Mesothelial cell of epicardium (in vitro differentiated cells): ENCODE measurements around the gene PHAX. TPM values are rescaled to one million over a fixed set of nuclear protein-coding genes. Genes with fewer than 3 reads are reported as not detected.
A peak's percentile ranks its signal among the peaks of the same experiment; 100 is the strongest.
"Not testable (repeated sequence)": the region's sequence is repeated elsewhere in the genome, so short reads cannot be mapped to it uniquely, and the experiment has no call there.

ENCODE experiments used
- DNase-seq, 2 experiments: peaks; one replicate each; pipeline ENCODE4 v3.0.0; 2021; ENCODE audit warnings: low spot score in 2 of 2; ENCODE audit not compliant: unreplicated experiment in 2 of 2
- H3K27ac Mint-ChIP-seq: 2 replicates; pipeline ENCODE4 v1.8.0; 2021; ENCODE audit warnings: mixed read lengths
- H3K27me3 Mint-ChIP-seq: 2 replicates; pipeline ENCODE4 v1.8.0; 2021; ENCODE audit warnings: low read depth, mixed read lengths
- H3K36me3 Mint-ChIP-seq: 2 replicates; pipeline ENCODE4 v1.8.0; 2021; ENCODE audit warnings: mixed read lengths
- H3K4me1 Mint-ChIP-seq: 2 replicates; pipeline ENCODE4 v1.8.0; 2021; ENCODE audit warnings: mixed read lengths
- H3K4me3 Mint-ChIP-seq: 2 replicates; pipeline ENCODE4 v1.8.0; 2021; ENCODE audit warnings: mild to moderate bottlenecking, moderate library complexity, mixed read lengths
- H3K9me3 Mint-ChIP-seq: 2 replicates; pipeline ENCODE4 v1.8.0; 2021; ENCODE audit warnings: mixed read lengths
- total RNA-seq: library from RNA; stranded (reverse); gene quantifications from 3 replicates; pipeline ENCODE4 v1.2.1, GENCODE V29; 2021
- TF ChIP-seq, protein P1 (sequence below): fragments of 200-600 bp; sonication (generic); IDR thresholded peaks from one replicate; pipeline ENCODE4 v1.5.0; 2021; ENCODE audit warnings: antibody characterized with exemption; ENCODE audit not compliant: unreplicated experiment

Gene PHAX
- total RNA-seq, 1 donor from 2014 or later, result 36.8 TPM

DNA sequence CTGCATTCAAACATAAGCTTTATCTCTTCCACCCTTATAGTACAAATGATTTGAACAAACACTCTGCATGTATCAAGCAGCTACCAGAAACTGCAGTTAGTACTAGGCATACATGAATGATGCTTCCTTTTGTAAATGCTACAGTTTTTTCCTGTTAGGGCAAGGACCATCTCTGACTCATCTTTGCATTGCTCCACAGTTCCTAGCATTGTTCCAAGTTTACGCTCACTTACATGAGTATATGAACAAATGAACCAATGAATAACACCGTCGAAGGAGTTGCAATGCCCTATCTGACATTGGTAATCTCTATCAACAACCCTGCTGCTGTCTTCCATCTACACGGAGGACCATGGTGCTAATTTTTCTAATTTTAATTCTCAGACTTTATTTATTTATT lies 3.6 kb upstream of the PHAX start:
- H3K27me3 Mint-ChIP-seq, result no peaks in the 10 kb centered on the region
- TF ChIP-seq, protein P1, sequence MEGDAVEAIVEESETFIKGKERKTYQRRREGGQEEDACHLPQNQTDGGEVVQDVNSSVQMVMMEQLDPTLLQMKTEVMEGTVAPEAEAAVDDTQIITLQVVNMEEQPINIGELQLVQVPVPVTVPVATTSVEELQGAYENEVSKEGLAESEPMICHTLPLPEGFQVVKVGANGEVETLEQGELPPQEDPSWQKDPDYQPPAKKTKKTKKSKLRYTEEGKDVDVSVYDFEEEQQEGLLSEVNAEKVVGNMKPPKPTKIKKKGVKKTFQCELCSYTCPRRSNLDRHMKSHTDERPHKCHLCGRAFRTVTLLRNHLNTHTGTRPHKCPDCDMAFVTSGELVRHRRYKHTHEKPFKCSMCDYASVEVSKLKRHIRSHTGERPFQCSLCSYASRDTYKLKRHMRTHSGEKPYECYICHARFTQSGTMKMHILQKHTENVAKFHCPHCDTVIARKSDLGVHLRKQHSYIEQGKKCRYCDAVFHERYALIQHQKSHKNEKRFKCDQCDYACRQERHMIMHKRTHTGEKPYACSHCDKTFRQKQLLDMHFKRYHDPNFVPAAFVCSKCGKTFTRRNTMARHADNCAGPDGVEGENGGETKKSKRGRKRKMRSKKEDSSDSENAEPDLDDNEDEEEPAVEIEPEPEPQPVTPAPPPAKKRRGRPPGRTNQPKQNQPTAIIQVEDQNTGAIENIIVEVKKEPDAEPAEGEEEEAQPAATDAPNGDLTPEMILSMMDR, result no peak
- peaks cover 2% of the 10 kb centered on the region for H3K36me3 Mint-ChIP-seq
- DNase-seq, result no peak
- H3K27ac Mint-ChIP-seq, result no peak overlapping the region
- H3K4me3 Mint-ChIP-seq, result no peak overlapping the region
- peaks cover 33% of the 10 kb centered on the region for H3K4me1 Mint-ChIP-seq
- no peaks in the 10 kb centered on the region for H3K9me3 Mint-ChIP-seq

DNA sequence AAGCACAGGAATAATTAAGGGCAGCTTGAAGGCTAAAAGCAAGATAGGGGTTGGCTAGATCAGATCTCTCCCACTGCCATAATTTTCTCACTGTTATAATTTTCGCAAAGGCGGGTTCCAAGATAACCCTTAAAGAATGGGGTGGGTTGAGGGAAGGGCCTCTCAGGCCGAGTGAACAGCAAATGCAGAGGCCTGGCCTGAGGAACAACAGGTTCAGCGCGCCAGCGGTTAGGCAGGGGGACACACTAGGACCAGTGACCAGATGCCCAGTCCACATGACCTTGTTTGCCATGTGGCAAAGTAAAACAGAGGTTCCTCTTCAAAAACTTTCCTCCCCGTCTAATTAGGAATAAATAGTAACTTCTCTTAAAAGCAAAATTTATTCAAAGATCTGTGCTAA lies 1.2 kb upstream of the PHAX start:
- DNase-seq, result no peak
- H3K27ac Mint-ChIP-seq, result peak overlapping the region; percentile 91
- TF ChIP-seq, protein P1, result no peak

DNA sequence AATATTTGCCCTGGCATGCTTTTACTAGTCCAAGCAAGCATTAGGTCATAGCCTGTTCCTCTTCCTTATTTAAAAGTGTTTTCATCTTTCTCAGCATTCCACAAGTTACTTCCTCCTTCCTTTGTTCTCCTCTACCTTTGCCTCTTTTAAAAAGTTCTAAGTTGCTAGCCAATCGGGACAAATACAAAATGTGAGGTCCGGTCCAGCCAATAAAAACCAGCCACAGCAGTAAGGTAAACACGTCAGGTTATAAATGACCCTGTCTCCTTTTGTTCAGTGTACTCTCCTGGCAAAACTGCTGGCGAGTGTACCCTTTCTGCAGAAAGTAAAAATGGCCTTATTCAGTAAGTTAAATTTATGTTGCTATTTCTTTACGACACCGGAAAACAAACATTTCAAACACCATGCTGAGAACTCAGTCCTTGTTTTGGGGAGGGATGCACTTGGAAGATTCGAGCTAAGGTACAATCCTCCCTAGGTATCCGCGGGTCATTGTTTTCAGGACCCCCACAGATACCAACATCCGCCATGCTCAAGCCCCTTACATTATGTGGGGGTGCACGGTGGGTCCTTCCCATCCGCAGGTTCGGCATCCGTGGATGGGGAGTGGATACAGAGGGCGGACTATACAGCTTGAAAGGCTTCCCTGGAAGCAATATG lies 646 bp upstream of the PHAX start:
- not testable (repeated sequence) for H3K9me3 Mint-ChIP-seq, DNase-seq, H3K27me3 Mint-ChIP-seq
- Mint-ChIP-seq H3K36me3 (peaks cover 11% of the 10 kb centered on the region), H3K4me3 (peak overlapping the region; percentile 96), H3K4me1 (peaks cover 26% of the 10 kb centered on the region), H3K27ac (peak overlapping the region; percentile 91)

More for the DNA sequence above, 1.2 kb upstream of the PHAX start:
- Mint-ChIP-seq H3K27me3 (no peaks in the 10 kb centered on the region), H3K4me3 (no peak overlapping the region), H3K36me3 (peaks cover 11% of the 10 kb centered on the region), H3K4me1 (peaks cover 24% of the 10 kb centered on the region), H3K9me3 (no peaks in the 10 kb centered on the region)

DNA sequence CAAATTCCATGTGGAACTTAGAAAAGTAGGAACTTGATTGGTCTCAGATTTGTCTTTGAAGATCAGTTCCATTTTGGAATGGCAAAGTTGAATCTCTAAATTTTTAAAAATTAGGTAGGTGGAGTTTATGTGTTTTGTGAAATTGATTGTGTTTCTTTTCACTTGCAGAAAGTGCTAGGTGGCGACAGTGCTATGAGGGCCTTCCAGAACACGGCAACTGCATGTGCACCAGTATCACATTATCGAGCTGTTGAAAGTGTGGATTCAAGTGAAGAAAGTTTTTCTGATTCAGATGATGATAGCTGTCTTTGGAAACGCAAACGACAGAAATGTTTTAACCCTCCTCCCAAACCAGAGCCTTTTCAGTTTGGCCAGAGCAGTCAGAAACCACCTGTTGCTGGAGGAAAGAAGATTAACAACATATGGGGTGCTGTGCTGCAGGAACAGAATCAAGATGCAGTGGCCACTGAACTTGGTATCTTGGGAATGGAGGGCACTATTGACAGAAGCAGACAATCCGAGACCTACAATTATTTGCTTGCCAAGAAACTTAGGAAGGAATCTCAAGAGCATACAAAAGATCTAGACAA lies 2.8 kb downstream of the PHAX start:
- Mint-ChIP-seq H3K4me1 (peaks cover 30% of the 10 kb centered on the region), H3K4me3 (no peak overlapping the region), H3K27ac (no peak overlapping the region)

DNA sequence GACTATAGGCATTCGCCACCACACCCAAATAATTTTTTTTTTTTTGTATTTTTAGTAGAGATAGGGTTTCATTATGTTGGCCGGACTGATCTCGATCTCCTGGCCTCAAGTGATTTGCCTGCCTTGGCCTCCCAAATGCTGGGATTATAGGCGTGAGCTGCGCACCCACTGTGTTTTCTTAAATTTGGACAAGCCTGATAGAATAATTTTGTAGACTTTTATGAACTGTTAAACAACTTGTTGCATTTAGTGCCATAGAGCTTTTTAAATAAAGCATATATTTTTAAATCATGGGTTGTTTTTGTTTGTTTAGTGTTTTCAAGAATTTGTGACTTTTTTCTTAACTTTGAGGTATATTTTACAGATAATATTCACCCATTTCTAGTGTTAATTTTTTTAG lies 4.8 kb downstream of the PHAX start:
- H3K4me1 Mint-ChIP-seq, result peaks cover 22% of the 10 kb centered on the region
- no peak for DNase-seq
- H3K4me3 Mint-ChIP-seq, result no peak overlapping the region

More for the DNA sequence above, 2.8 kb downstream of the PHAX start:
- Mint-ChIP-seq H3K9me3 (no peaks in the 10 kb centered on the region), H3K27me3 (no peaks in the 10 kb centered on the region), H3K36me3 (peaks cover 24% of the 10 kb centered on the region)
- peak in 1 of 2 experiments; percentile 9 for DNase-seq
- TF ChIP-seq, protein P1, result no peak

DNA sequence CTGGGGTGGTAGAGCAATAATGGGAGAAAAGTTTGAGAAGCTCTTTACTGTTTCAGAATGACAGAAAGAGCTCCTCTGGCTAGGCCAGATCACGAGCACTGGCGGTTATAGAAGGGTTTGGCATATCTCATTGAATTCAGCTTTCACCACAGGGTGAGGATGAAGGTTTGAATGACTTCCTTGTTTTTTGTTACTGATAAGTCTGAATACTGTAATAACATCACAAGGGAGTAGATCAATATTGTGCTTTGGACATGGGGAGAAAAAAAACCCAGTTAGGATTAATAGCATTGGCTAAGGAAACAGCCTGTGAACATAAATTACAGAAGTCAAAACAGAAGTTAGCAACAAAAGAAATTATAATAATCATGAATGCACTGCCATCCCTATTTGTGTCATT lies 9.4 kb downstream of the PHAX start:
- Mint-ChIP-seq H3K36me3 (peaks cover 34% of the 10 kb centered on the region), H3K27ac (no peak overlapping the region)

More for the DNA sequence above, 4.8 kb downstream of the PHAX start:
- Mint-ChIP-seq H3K36me3 (peaks cover 31% of the 10 kb centered on the region), H3K9me3 (no peaks in the 10 kb centered on the region), H3K27ac (no peak overlapping the region), H3K27me3 (no peaks in the 10 kb centered on the region)
- TF ChIP-seq, protein P1, result no peak

More for the DNA sequence above, 9.4 kb downstream of the PHAX start:
- TF ChIP-seq, protein P1, result no peak
- Mint-ChIP-seq H3K4me1 (peaks cover 6% of the 10 kb centered on the region), H3K27me3 (no peaks in the 10 kb centered on the region), H3K9me3 (no peaks in the 10 kb centered on the region), H3K4me3 (no peak overlapping the region)
- no peak for DNase-seq
